Activated CD8-positive, alpha-beta memory T cell treated with anti-CD3 and anti-CD28 coated beads, Interleukin-2, amount 10 ng/mL, durations not matched to agents 7 days and 5 days (primary cell): Measurements from ENCODE around the gene ITPR2. TPM values are rescaled to one million over a fixed set of nuclear protein-coding genes. Genes with fewer than 3 reads are reported as not detected.

Experiments used
- ATAC-seq: fragments of 150-1000 bp; cut with Tn5 transposase; one replicate; pipeline ENCODE4 v1.10.0; 2021; ENCODE audit warnings: moderate library complexity
- CTCF ChIA-PET: fragments of 350-600 bp; sonication (Branson Sonifier 250); formaldehyde crosslinking; loops from one replicate; lab custom pipeline; 2021; ENCODE audit warnings: antibody characterized with exemption; lab: Charles Lee
- DNase-seq: peaks from one replicate; pipeline ENCODE4 v3.0.0-alpha.2; 2020
- H3K27ac Mint-ChIP-seq: one replicate; pipeline ENCODE4 v1.8.0; 2021; ENCODE audit warnings: mild to moderate bottlenecking, mixed read lengths
- H3K27me3 Mint-ChIP-seq: one replicate; pipeline ENCODE4 v1.8.0; 2021; ENCODE audit warnings: mixed read lengths
- H3K36me3 Mint-ChIP-seq: one replicate; pipeline ENCODE4 v1.8.0; 2021; ENCODE audit warnings: mild to moderate bottlenecking, mixed read lengths
- H3K4me1 Mint-ChIP-seq: one replicate; pipeline ENCODE4 v1.8.0; 2021; ENCODE audit warnings: mixed read lengths
- H3K4me3 Mint-ChIP-seq: one replicate; pipeline ENCODE4 v1.8.0; 2021; ENCODE audit warnings: mild to moderate bottlenecking, moderate library complexity, mixed read lengths
- H3K9me3 Mint-ChIP-seq: one replicate; pipeline ENCODE4 v1.8.0; 2022; ENCODE audit warnings: low read depth, mixed read lengths
- total RNA-seq, 2 experiments: library from RNA; stranded (reverse); gene quantifications; one replicate each; pipeline ENCODE4 v1.2.3, GENCODE V29; 2021

Gene ITPR2
- total RNA-seq, 2 experiments from 2014 or later = 31.1 to 37.7 TPM

DNA sequence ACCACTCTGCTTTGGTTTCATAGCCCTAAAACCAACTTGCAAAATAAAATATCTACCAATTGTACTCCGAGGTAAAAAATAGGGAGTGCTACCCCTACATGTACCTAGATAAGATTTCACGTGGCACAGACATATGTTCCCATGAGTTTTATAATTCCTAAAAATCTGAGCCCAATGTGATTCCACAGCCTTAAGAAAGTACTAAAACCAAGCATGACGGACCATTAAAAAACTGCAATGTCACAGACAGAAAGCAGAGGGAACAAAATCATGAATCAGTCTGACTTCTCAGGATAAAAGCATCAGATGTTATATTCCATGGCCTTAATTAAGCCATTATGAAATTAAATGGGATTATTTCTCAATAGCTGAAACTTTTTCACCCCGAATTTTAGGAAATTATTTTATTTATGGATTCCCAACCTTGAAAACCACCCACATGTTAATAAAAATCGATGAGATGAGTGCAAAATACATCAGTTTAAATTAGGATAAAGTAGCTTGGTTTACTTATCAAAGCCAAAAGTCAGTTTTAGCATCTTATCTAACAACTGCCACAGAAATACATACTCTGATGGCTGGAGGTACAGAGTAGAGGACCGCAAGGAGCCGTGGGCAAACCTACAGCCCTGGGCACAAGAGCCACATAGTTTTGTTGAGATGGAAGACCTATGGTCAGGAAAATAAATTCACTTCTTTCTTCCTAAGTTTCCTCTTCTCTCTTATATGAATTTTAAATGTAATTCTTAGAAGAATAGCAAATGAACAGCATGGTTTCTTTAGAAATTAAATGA, 4.5 kb downstream of the ITPR2 start:
- H3K4me1 Mint-ChIP-seq = peaks cover 33% of the 10 kb centered on the region
- no peak for ATAC-seq
- CTCF ChIA-PET = interaction anchor here (0.6 kb wide), 1 partner anchor 705 kb away, joined by 3 read pairs; no protein-coding TSS in a partner anchor
- no peak overlapping the region for H3K27ac Mint-ChIP-seq
- DNase-seq = no peak
- no peaks in the 10 kb centered on the region for H3K27me3 Mint-ChIP-seq
- H3K9me3 Mint-ChIP-seq = no peaks in the 10 kb centered on the region
- no peak overlapping the region for H3K4me3 Mint-ChIP-seq
- H3K36me3 Mint-ChIP-seq = peaks cover 8% of the 10 kb centered on the region

- Mint-ChIP-seq H3K27ac (no peak overlapping the region), H3K9me3 (no peaks in the 10 kb centered on the region), H3K36me3 (peaks cover 6% of the 10 kb centered on the region), H3K27me3 (no peaks in the 10 kb centered on the region), H3K4me1 (peaks cover 26% of the 10 kb centered on the region), H3K4me3 (no peak overlapping the region)
- ATAC-seq (no peak), DNase-seq (no peak)
- CTCF ChIA-PET = no interaction called here
Measured at GRCh38 chr12:26826437-26826836, 6.6 kb downstream of the ITPR2 start.

- peaks cover 17% of the 10 kb centered on the region for H3K4me1 Mint-ChIP-seq
- H3K27ac Mint-ChIP-seq = no peak overlapping the region
- CTCF ChIA-PET = no interaction called here
- no peaks in the 10 kb centered on the region for H3K27me3 Mint-ChIP-seq
- DNase-seq (no peak), ATAC-seq (no peak)
- H3K36me3 Mint-ChIP-seq = no peaks in the 10 kb centered on the region
- H3K9me3 Mint-ChIP-seq = no peaks in the 10 kb centered on the region
- no peak overlapping the region for H3K4me3 Mint-ChIP-seq
Measured at GRCh38 chr12:26825459-26826016, 7.5 kb downstream of the ITPR2 start.

DNA sequence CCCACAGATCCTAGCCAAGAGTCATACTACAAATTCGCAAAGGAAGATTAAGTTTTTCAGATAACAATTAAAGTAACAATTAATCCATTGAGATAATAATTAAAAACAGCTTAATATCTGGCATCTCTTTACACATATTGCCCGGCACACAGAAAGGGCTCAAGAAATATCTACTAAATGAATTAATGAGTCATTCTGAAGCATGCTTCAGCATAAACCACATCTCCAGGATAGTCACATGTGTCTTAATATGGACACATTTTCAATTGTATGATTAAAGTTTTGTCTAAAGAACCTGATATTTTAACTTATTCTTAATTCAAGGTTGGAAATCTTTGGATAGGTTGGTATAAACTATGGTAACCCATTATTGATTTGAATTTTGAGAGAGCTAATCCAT, 9.6 kb downstream of the ITPR2 start:
- Mint-ChIP-seq H3K36me3 (no peaks in the 10 kb centered on the region), H3K27me3 (no peaks in the 10 kb centered on the region), H3K9me3 (no peaks in the 10 kb centered on the region), H3K4me3 (no peak overlapping the region), H3K4me1 (peaks cover 7% of the 10 kb centered on the region), H3K27ac (no peak overlapping the region)
- ATAC-seq = no peak
- DNase-seq = no peak
- CTCF ChIA-PET = interaction anchor here (1.0 to 1.6 kb wide), 3 partner anchors 9 to 31 kb away, joined by 3 to 4 read pairs (median 4); no protein-coding TSS in a partner anchor

DNA sequence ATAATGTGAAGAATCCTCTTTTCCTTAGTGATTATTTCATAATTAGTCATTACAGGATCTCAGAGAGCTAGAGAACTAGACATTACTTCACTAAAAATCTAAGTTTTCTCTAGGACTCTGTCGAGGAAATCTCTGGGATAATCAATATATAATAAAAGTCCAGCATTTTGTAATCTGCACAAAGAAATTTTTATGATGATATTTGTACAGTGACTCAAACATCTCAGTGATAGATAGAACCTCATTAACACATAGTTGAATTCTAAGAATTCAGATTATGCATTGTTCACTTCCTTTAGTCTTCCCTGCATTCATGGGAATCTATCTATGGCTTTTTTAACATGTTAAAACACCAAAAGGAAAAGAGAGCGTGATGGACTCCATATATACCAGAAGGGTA, 11.0 kb downstream of the ITPR2 start:
- CTCF ChIA-PET = interaction anchor here (1.1 to 2.0 kb wide), 2 partner anchors 10 to 63 kb away, joined by 3 to 6 read pairs; no protein-coding TSS in a partner anchor
- ATAC-seq (no peak), DNase-seq (no peak)
- no peak overlapping the region for H3K27ac Mint-ChIP-seq
- H3K4me3 Mint-ChIP-seq = no peak overlapping the region
- H3K9me3 Mint-ChIP-seq = no peaks in the 10 kb centered on the region
- no peaks in the 10 kb centered on the region for H3K27me3 Mint-ChIP-seq
- peaks cover 2% of the 10 kb centered on the region for H3K36me3 Mint-ChIP-seq
- peaks cover 4% of the 10 kb centered on the region for H3K4me1 Mint-ChIP-seq

DNA sequence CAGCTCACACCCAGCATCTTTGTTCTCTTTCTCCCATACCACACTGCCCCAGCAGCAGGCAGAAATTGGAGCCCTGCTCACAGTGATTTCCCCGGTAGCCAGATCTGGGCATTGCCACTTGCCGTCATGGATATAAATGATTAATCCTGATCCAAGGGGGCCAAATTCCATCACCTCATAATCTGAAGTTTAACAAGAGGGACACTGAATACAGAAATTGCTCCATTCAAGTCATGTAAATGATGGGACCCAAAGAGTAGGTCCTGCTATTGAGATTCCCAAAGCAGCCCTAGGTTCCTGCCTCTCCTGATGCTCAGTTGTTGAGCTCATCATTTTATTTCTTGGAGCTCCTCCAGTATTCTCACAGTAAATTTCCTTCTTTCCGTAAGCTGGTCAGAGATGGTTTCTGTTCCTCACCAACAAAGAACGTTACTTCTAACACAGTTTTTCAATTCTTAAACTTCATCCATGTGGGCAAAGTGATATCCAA, 11.7 kb downstream of the ITPR2 start:
- H3K27me3 Mint-ChIP-seq = no peaks in the 10 kb centered on the region
- CTCF ChIA-PET = interaction anchor here (1.1 to 2.0 kb wide), 2 partner anchors 11 to 64 kb away, joined by 3 to 6 read pairs; no protein-coding TSS in a partner anchor
- no peaks in the 10 kb centered on the region for H3K9me3 Mint-ChIP-seq
- DNase-seq (no peak), ATAC-seq (no peak)
- no peak overlapping the region for H3K4me3 Mint-ChIP-seq
- peaks cover 2% of the 10 kb centered on the region for H3K4me1 Mint-ChIP-seq
- H3K27ac Mint-ChIP-seq = no peak overlapping the region
- peaks cover 4% of the 10 kb centered on the region for H3K36me3 Mint-ChIP-seq

DNA sequence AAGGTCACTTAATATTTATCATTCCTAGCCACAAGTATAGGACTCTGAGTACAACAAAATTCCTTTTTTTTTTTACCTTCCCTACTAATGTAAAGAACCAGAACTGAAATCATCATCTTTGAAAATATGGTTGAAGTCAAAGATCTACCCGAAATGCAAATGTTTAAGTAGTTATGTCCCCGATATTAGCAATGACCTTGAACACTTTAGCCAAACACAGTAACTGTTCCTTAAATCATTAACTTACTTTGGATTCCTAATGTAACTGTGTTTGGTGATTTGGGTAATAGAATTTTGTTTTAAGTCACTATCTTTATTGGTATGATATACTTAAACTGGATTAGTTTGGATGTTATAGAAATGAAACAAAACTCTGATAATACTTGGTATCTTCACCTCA, 14.4 kb downstream of the ITPR2 start:
- H3K27ac Mint-ChIP-seq = no peak overlapping the region
- ATAC-seq (no peak), DNase-seq (no peak)
- H3K4me1 Mint-ChIP-seq = peaks cover 2% of the 10 kb centered on the region
- CTCF ChIA-PET = no interaction called here
- no peaks in the 10 kb centered on the region for H3K27me3 Mint-ChIP-seq
- no peak overlapping the region for H3K4me3 Mint-ChIP-seq
- H3K36me3 Mint-ChIP-seq = peaks cover 6% of the 10 kb centered on the region
- H3K9me3 Mint-ChIP-seq = no peaks in the 10 kb centered on the region

- Mint-ChIP-seq H3K9me3 (no peaks in the 10 kb centered on the region), H3K4me1 (peaks cover 2% of the 10 kb centered on the region), H3K36me3 (peaks cover 6% of the 10 kb centered on the region), H3K27me3 (no peaks in the 10 kb centered on the region), H3K4me3 (no peak overlapping the region), H3K27ac (no peak overlapping the region)
- CTCF ChIA-PET = no interaction called here
- ATAC-seq (no peak), DNase-seq (no peak)
Measured at GRCh38 chr12:26818201-26818600, 14.8 kb downstream of the ITPR2 start.

GRCh38 chr12:26817183-26817591, 15.8 kb downstream of the ITPR2 start:
- Mint-ChIP-seq H3K27ac (no peak overlapping the region), H3K4me3 (no peak overlapping the region), H3K36me3 (peaks cover 8% of the 10 kb centered on the region), H3K9me3 (no peaks in the 10 kb centered on the region), H3K4me1 (peaks cover 2% of the 10 kb centered on the region), H3K27me3 (no peaks in the 10 kb centered on the region)
- ATAC-seq = no peak
- CTCF ChIA-PET = interaction anchor here (0.7 kb wide), 1 partner anchor 359 kb away, joined by 3 read pairs; no protein-coding TSS in a partner anchor
- no peak for DNase-seq

DNA sequence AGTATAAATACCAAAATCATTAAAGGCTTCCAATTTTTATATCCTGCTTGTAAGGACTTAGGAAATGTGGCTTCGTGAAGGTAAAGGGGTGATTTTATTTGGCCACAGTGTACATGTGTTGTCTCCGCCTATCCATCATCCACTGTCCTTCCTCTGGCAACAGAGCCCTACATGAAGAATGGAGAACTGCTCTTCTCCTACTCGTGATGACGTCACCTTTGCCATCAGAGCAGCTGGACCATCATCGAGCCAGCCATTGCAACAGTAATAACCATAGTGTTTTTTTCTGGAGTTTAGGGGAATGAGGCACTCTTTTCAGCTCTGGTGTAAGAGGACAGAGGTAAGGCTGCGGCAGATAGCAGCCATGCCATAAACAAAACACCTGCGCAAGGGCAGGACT, 19.2 kb downstream of the ITPR2 start:
- H3K27me3 Mint-ChIP-seq = no peaks in the 10 kb centered on the region

DNA sequence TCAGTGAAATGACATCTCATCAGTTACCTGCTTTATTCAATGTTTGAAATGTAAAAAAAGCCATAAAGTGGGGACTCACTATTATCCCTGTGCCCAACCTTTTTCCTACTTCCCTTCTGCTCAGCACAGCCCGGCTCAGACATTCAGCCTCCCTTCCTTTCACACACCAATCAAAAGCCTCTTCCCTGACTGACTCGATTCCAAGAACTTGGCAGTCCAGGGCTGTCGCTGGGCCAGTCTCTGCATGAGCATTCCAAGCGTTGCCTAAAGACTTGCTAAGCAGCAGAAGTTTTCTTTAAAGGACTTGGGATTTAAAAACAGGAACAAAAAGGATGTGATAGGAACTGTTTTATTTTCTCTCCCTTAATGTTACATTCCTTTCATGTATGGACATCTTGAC, 22.7 kb downstream of the ITPR2 start:
- Mint-ChIP-seq H3K4me3 (no peak overlapping the region), H3K27me3 (no peaks in the 10 kb centered on the region), H3K4me1 (peaks cover 4% of the 10 kb centered on the region), H3K9me3 (no peaks in the 10 kb centered on the region), H3K27ac (no peak overlapping the region), H3K36me3 (peaks cover 4% of the 10 kb centered on the region)
- CTCF ChIA-PET = no interaction called here
- DNase-seq = no peak
- ATAC-seq = no peak

More for the DNA sequence above, 19.2 kb downstream of the ITPR2 start:
- Mint-ChIP-seq H3K9me3 (no peaks in the 10 kb centered on the region), H3K4me1 (peaks cover 4% of the 10 kb centered on the region), H3K27ac (no peak overlapping the region), H3K4me3 (no peak overlapping the region), H3K36me3 (peaks cover 8% of the 10 kb centered on the region)
- ATAC-seq (no peak), DNase-seq (no peak)
- CTCF ChIA-PET = interaction anchor here (1.0 kb wide), 1 partner anchor 9 kb away, joined by 3 read pairs; no protein-coding TSS in a partner anchor

DNA sequence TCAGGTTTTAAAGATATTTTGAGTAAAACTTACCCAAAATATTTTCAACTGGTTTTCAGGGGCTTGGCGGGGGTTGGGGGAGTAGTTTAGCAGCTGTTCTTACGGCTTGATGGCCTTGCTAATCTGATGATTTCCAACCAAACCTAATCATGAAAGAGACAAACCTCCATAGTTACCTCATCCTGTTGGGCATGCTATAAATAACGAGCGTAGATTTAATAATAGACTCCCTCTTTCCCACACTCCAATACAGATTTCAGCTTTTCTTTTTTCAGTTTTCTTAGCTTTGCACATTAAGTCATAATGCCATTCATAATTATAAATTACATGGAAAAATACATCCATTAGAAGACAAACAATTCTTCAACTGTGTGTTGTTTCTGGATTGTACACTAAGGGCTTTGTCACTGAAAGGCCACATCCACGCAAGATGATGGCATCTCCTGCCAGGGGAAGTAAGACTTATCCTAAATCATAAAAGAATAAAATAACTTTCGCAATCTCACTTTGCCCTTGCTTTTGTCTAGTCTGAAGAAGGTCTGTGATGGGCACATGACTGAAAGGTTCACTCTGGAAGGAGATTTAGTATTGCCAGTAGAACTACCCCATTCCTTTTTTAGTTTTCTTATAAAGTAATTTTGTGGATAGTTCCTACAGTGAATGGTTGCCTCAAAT, 23.2 kb downstream of the ITPR2 start:
- H3K27ac Mint-ChIP-seq = no peak overlapping the region
- H3K4me1 Mint-ChIP-seq = peaks cover 4% of the 10 kb centered on the region
- H3K4me3 Mint-ChIP-seq = no peak overlapping the region
- ATAC-seq (no peak), DNase-seq (no peak)
- H3K27me3 Mint-ChIP-seq = no peaks in the 10 kb centered on the region
- H3K36me3 Mint-ChIP-seq = peaks cover 4% of the 10 kb centered on the region
- CTCF ChIA-PET = no interaction called here
- H3K9me3 Mint-ChIP-seq = no peaks in the 10 kb centered on the region

DNA sequence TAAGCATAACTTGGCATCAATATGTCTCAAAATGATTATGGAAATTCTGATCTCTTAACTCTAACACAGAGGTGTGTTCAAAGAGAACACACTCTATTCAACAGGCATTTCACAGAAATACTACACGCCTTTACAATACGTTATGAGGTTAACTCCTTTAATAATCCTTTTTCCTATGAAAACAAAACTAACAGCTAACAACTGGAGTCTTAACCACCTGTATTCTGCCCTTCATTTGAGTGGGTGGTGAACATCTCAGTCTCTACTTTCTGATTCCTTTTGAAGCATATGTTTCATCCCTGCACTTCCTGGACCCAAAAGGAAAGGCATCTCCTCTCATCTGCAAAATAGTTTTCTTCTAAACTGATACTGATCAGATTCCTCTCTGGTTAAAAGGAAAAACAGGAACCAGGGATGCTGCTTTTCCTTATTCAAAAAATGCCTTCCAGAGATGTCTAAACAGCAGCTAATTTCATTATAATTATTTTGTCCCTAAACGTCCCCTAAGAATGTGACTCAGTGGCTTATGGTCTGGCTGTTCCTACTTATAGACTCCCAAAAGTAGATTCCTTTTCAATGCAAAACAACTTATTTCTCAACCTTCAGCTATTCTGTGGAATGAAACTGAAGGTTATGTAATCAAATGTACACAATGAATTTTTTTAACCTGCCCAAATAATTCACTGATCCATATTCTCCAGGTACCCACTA, 24.1 kb downstream of the ITPR2 start:
- Mint-ChIP-seq H3K36me3 (peaks cover 4% of the 10 kb centered on the region), H3K4me1 (peaks cover 5% of the 10 kb centered on the region), H3K9me3 (no peaks in the 10 kb centered on the region), H3K27ac (no peak overlapping the region), H3K4me3 (no peak overlapping the region), H3K27me3 (no peaks in the 10 kb centered on the region)
- CTCF ChIA-PET = no interaction called here
- DNase-seq (no peak), ATAC-seq (no peak)
